HG03025 (cell line): Measurements from ENCODE around the gene DSCAML1.

Source experiments
- ATAC-seq: cut with Tn5 transposase; IDR thresholded peaks from one replicate; pipeline ENCODE4 v1.9.1; 2021; ENCODE audit warnings: mild to moderate bottlenecking, moderate library complexity; ENCODE audit not compliant: unreplicated experiment, low FRiP score

The DSCAML1 gene

DNA sequence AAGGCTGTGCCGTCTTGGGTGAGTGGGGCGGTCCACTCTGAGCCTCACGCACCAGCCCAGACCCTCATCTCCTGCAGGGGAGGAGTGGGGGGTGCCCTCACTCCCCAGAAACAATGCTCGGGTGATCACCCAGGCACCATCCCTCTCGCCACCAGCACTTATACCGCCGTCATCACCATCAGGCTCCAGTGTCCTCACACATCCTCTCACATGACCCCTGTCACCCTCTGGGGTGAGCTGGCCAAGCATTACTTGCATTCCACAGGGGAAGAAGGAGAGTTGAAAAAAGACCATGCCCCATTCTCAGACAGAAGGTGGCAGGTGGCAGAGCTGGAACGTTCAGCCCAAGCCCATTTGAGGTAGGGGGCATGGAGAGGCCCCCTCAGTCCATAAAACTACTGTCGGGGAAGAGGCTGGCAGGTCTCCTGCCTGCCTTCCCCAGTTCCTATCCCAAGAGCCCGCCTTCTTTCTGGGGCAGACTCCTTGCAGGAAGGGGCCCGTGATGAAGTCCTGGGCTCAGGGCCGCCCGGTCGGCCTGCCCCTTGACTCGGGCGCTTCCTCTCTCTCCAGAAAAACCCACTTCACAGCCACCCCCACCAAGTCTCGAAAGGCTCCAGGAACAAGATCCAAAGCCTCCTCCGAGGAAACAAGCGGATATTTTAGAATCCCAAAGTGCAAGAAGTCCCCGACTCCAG, 153.3 kb downstream of the DSCAML1 start:
- no peak for ATAC-seq

DNA sequence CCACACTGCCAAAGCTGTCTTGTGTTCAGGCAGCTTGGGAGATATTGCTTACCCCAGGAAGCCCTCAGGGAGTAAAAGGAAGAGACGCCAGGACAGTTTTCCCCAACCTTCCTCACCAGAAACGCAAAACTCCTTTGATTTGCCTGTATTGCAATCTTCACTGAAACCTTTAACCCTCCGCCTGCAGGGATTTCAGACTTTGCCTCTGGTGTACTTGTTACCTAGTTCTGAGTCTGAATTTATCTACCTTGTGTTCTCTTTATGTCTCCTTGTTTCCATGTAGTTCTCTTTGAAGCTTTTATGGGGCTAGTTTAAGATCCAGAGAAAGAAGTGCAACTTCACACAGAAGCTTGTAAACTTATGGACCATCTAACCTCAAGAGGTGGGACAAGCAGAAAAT, 154.2 kb downstream of the DSCAML1 start:
- ATAC-seq, result no peak

GRCh38 chr11:117642396-117642795, 154.6 kb downstream of the DSCAML1 start:
- ATAC-seq, result no peak

GRCh38 chr11:117641008-117641915, 155.8 kb downstream of the DSCAML1 start:
- ATAC-seq, result no peak

DNA sequence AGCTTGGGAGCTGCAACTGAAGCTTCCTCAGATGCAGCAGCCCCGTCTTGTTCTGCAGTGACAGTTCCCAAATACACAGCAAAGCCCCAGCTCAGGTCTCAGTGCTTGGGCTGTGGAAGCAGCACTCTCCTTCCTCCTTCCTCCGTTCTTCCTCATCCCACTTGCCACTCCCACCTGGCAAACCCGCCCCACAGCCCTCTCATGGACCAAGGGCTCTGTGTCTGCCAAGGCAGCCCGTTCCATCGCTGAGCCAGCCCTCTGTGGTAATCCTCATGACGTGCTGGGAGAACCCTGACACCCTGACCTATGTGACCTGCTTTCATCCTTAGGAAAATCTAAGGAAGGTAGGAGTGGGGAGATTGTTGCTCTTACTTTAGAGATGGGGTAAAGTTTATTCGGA, 157.0 kb downstream of the DSCAML1 start:
- ATAC-seq, result no peak

DNA sequence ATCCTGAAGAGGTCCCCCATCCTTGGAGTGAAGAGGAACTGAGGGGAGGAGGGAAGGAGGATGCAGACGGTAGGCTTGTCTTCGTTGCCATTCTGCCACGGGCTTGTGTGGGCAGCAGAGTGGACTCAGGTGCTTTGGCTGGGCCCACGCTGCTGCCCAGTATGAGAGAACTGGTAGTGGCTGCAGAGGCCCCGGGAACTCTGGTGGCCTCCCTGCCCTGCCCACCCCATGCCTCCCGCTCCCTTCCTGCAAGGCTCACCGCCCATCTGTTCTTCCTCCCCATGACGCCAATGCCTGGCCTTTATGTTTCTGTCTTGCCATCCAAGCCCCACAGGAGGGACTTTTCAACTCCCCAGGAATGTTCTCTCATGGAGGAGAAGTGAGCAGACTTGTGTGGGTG, 157.4 kb downstream of the DSCAML1 start:
- no peak for ATAC-seq

DNA sequence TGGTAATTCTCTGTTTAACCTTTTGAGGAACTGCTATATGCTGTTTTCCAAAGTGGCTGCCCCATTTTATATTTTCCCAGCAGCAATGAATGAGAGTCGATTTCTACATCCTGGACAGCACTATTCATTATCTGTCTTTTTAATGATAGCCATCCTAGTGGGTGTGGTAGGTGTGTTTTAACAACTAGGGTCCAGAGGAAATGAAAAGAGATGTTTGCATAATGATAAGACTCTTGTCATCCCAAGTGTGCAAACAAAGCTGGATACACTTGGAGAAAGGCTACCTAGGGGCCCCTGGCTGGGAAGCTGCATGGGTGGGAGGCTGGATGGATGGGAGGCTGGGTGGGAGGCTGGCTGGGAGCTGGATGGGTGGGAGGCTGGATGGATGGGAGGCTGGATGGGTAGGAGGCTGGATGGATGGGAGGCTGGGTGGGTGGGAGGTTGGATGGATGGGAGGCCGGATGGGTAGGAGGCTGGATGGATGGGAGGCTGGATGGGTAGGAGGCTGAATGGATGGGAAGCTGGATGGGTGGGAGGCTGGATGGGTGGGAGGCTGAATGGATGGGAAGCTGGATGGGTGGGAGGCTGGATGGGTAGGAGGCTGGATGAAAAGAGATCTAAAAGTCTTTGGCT, 158.0 kb downstream of the DSCAML1 start:
- no peak for ATAC-seq

DNA sequence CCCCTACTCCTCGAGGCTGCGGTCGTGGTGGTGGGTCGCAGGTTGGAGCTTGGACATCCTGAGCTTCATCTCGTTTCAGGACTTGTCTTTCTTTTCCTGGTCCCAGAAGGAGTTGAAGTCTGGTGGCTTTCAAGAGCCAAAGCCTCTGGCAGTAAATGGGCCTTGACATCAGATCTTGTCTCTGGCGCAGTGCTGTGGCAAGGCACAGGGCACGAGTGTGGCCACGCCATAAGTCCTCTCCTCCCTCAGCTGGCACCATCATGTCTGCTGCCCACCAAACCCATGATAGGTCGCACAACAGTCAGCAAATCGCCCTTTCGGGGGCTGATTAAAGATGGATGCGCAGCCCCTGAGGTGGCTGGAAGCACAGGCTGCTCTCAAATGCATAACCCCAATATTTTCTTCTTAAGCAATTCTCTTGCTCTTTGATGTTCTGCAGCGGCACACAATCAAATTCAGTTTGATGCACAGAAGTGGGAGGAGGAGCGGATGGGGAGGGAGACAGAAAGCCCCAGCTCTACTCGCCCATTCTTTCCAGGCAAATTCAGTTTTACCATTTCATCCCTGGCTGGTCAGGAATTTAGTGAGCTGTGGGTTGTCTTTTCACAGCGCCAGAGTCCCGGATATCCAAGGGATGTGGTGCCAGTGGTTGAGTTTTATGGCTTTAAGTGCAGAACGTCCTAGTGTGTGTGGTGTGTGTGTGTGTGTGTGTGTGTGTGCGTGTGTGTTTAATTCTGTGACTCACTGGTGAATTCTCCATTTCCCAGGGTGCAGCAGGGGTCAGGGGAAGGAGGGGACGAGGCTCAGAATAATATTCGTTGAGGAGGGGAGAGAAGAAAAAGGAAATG, 162.0 kb downstream of the DSCAML1 start:
- ATAC-seq, result no peak

- no peak for ATAC-seq
These were observed 162.8 kb downstream of the DSCAML1 start for GRCh38 chr11:117633976-117634755.

- no peak for ATAC-seq
These were observed 163.7 kb downstream of the DSCAML1 start for GRCh38 chr11:117633186-117633754.

DNA sequence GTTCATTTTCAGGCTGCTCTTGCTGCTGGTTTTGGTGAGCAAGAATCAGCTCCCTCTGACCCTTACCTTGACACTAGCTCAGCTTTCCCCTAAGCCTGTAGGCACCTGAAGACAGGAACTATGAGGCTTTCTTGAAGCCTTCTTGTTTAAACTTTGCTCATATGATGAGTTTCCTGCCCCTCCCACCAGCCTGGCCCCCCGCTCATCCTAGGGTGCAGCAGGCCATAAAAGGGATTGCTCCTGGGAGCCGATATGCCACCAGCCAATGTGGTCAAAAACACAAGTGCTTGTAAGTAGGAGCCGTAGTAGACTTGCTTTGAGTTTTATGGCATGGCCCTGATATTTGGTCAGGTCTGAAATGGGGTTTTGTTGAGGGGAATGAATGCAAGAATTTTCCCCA, 164.7 kb downstream of the DSCAML1 start:
- ATAC-seq, result no peak

- ATAC-seq, result no peak
These were observed 165.5 kb downstream of the DSCAML1 start for GRCh38 chr11:117631336-117632140.

DNA sequence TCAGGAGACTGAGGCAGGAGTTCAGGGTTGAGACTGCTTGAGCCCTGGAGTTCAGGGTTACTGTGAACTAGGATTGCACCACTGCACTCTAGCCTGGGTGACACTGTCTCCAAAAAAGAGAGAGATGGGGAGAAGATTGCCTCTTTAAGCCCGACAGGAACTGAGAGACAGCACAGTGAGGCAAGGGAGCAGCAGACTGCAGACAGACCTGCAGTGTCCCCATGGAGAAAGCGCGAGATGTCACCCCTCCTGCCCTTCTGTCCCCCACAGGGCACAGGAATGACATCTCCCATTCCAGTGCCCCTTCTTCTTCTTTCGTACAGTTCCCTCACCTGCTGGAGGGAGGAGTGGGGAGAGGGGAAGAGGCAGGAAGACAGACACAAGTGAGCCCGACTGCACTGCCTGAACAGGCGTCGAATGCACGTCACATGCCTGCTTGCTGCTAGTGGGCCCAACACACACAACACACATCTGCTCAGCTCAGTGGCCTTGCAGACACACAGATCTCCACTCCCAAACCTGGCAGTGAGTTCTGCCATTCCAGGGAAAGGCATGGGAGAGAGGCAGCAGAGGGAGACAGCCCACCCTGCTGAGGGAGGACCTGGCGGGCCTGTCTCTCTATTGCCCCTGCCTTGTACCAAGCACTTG, 167.0 kb downstream of the DSCAML1 start:
- ATAC-seq, result no peak

DNA sequence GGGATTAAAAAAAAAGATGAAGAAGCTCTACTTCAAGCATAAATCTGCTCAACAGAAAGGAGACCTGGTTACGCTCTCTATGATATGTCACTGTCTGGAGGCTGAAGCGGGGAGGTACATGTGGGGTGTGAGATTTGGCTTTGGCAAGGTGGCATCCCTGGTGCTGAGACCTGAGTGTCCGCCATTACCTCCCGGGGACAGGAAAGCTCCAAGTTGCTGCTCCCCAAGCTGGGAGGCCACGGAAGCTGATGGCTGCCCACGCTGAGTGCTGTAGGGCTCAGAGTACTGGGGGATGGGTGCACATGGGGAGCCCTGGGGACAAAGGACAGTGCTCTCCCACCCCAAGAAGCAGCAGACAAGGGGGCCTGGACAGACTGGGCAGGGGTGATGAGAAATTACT, 167.9 kb downstream of the DSCAML1 start:
- ATAC-seq, result no peak

DNA sequence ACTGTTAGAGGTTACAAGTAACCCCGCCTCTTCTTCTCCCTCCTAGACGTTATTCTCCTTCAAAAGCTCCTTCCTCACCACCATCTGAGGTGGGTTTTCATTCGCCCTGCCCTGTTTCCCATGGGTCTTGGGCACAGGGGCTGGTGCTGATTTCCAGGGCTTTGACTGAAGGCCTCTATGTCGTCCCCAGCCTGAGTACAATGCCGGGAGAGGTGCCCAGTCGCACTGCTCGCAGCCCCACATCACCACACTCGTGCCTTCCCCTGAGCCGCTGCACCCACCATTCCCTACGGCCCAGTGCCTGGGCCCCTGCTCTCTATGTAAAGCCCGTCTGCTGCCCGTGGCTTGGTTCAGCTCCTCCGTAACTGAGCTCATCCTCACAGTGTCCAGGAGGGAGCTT, 169.8 kb downstream of the DSCAML1 start:
- no peak for ATAC-seq

DNA sequence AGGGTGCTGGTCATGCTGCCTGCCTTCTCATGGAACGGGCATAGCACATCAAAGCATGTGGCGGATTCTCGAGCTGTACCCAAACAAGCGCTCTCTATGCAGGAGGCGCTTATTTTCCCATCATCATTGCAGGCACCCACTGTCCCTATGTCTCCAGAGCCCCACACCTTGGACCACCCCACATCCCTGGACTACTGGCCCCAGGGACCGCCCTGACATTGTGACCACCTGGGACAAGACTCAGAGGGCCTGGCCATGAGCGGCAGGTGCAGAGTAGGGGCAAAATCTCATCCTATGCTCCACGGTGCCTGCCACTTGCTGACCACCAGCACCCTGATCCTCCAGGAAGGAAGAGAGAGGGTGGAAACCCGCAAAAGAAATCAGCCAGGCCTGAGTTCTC, 170.4 kb downstream of the DSCAML1 start:
- no peak for ATAC-seq

- no peak for ATAC-seq
These were observed 171.8 kb downstream of the DSCAML1 start for GRCh38 chr11:117625237-117625636.

DNA sequence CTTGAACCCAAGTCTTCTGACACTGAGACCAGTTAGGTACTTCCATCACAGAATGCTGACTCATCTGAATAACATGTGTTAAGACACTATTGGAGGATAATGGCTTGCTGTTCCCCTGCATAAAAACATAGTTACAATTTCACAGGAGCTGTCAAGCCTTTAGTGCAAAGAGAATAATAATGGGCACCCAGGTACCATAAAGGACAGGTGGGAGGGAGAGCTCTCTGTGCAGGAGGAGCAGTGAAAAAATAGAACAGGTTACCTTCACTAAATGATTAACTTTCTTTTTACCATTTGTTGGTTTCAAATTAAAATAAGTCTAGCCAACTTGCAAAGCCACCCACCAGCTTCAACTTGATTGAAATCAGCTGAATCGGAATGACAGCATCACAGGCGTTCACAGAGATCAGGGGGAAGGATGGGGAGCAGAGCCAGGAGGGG, 173.2 kb downstream of the DSCAML1 start:
- no peak for ATAC-seq
